HS-27A (cell line): ENCODE results near the gene SLC2A5.
"Not testable (repeated sequence)": the region's sequence is repeated elsewhere in the genome, so short reads cannot be mapped to it uniquely, and the experiment has no call there.

Source experiments
- DNase-seq: peaks from one replicate; pipeline ENCODE4 v3.0.0-alpha.2; 2012; ENCODE audit warnings: low read depth, missing footprints

SLC2A5 gene, protein sequence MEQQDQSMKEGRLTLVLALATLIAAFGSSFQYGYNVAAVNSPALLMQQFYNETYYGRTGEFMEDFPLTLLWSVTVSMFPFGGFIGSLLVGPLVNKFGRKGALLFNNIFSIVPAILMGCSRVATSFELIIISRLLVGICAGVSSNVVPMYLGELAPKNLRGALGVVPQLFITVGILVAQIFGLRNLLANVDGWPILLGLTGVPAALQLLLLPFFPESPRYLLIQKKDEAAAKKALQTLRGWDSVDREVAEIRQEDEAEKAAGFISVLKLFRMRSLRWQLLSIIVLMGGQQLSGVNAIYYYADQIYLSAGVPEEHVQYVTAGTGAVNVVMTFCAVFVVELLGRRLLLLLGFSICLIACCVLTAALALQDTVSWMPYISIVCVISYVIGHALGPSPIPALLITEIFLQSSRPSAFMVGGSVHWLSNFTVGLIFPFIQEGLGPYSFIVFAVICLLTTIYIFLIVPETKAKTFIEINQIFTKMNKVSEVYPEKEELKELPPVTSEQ

DNA sequence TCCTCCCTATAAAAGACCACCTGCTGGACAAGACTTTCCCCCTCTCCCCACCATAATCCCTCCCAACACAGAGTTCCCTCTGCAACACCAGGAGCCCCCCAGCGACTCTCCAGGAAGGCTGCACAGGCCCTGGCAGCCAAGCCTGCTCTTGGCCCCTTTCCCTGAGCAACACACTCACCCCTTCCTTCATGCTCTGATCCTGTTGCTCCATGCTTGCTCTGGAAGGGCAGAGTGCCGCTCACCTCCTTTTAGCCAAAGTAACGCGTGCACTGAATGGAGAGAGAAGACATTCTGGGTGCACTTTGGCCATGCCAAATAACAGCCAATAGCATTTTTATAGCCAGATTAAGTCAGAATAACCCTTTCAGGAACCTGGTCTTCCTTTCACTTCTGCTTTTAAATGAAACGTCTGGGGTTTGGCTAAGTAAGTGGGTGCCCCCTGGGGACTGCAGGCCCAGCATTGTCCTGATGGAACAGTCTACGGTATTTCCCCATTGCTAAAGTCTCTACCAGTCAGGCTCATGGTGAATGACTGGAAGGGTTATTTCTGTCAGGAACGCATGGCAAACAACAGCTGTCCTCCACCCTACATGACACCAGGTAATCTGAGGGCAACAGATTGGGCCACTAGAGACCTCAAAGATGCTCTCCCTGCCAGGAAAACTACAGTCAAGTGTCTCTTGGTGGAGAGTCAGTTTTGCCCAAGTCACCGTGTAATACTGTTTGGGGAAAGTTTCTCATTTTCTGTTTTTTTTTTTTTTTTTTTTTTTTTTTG lies at the start of gene SLC2A5:
TSS of gene SLC2A5 (minus strand) at position 310 of the 775 bp plus-strand sequence. CDS start at position 211, 99 bp downstream.
- DNase-seq, result no peak

DNA sequence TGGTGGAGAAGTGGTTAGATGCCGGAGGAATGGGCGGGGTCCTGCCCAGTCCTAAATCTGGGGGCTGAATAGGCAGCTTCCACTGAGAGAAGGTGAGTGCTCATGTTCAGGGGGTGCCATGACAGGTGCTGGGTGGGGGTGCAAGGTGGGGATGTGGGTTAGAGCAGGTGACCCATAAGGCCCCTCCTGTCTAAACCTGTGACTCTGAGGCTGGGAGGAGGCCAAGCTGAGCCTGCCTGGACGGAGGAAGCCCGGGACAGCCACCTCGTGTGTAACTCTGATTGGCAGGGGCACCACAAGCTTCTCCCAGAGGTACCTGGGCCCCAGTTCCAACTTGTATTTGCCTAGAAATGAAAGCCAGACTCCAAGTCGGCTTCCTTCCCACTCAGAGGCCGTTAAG lies 48.8 kb upstream of the SLC2A5 start:
- DNase-seq, result no peak

DNA sequence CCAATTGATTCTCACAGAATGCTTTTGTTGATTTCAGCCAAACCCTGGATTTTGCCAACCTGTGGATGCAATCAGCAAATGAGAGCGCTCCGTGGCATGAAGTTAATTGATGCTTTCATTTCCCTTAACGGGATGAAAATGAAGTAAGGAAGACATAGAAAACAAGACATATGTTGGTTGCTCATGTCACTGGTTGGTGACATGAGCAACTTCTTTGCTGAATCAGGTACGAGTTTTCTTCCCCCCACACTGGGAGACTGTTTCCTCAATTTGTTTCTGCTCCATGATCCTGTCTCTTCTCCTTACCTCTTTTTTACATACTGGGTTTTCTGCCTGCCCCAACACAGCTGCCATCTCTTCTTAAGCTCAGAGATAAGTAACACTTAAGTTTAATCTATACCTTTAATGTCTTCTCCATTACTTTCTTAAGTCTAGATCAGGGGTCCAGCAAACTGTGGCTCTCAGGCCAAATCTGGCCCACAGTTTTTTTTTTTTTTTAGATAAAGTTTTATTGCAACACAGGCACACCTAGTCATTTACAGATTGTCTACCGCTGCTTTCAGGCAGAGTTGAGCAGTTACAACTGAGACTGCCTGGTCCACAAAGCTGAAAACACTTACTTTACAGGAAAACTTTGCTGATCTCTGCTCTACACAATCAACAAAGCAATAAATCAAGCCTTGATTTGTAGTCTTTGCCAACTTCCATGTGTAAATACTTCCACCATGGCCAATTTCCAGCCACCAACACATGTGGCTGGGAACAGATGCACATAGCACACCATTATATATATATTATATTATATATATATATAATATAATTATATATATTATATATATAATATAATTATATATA lies 46.1 kb upstream of the SLC2A5 start:
- no peak for DNase-seq

DNA sequence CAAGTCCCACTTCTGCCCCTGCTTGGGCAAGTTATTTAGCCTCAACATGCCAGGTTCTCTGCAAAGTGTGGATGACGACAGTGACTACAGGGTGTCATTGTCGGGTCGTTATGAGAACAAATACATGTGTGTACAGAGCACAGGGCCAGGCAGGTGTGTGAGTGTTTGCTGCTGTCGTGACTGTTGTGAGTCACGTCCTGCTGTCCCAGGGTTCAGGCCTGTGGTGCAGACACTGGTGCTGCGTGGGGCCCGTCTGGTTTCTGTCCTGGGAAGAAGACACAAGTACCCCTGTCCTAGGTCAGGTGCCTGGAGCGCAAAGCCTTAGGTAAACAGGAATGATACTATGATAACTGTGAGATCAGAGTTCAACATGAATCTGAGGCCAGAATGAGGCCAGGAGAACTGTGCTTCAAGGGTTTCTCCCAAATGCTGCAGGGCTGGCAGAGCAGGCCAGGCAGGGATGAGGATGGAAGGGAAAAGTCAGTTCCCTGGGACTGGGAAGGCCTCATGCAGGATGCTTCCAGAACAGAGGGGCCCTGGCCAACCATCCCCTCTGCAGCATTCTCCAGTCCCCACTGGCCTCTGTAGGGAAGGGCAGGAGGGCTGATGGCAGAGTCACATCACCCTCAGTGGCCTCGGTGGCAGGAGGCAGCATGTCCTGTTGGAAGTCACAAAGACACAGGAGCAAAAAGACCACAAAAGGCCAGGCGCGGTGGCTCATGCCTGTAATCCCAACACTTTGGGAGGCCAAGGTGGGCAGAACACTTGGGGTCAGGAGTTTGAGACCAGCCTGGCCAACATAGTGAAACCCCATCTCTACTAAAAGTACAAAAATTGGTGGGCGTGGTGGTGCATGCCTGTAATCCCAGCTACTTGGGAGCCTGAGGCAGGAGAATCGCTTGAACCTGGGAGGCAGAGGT lies 43.8 kb upstream of the SLC2A5 start:
- DNase-seq, result no peak

DNA sequence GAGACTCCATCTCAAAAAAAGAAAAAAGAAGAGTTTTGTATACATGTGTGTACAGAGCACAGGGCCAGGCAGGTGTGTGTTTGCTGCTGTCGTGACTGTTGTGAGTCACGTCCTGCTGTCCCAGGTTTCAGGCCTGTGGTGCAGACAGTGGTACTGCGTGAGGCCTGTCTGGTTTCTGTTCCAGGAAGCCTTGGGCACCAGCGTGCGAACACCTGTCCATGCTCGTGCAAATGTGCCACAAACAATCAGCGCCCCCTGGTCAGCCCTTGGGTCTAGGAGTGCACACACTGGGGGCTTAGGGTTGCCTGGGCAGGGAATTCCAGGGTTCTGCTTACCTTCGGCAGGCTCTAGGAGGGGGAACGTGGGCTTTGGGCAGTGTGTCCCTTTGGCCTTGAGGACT lies 42.5 kb upstream of the SLC2A5 start:
- no peak for DNase-seq

DNA sequence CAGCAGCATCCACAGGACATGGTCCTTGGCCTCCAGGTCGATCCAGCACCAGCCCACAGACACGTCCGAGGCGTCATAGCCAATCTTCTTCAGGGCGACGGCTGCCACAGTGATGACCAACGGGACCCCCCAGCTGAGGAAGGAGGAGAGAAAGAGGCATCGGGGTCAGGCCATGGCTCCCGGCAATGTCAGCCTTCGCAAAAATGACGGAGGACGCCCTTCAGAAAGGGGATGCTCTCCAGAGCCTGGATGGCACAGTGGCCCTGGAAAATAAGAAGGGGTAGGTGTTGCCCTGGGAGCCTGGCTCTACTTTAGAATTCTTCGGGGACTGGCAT lies 41.9 kb upstream of the SLC2A5 start:
- no peak for DNase-seq

DNA sequence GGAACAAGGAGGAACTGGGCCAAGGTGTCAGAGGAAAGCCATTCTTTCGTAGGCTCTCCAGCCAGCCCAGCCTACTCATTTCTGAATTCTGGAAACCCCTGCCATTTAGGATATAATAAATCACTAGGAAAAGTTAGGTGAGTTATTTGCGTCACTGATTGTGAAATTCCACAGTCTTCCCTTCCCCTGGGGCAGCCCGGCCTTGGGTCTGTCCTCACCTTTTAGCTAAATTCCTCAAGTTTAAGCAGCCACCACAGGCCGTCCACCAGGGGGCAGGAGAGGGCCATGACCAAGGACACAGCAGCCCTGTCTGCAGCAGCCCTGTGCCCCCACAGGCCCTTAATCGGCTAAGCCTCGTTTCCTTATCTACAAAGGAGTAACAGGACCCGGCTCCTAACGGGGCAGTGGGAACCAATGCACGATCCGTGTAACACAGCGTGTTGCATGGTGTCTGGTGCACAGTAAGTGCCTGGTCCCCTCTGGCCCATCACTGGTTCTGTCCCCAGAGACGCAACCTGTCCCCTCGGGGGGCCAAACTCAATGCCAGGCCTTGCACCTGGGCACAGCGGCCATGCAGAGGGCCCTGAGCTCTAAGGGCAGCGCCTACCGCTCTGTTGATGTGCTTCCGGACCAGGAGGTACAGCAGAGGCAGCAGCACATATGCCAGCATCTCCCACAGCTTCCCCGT lies 41.4 kb upstream of the SLC2A5 start:
- no peak for DNase-seq

DNA sequence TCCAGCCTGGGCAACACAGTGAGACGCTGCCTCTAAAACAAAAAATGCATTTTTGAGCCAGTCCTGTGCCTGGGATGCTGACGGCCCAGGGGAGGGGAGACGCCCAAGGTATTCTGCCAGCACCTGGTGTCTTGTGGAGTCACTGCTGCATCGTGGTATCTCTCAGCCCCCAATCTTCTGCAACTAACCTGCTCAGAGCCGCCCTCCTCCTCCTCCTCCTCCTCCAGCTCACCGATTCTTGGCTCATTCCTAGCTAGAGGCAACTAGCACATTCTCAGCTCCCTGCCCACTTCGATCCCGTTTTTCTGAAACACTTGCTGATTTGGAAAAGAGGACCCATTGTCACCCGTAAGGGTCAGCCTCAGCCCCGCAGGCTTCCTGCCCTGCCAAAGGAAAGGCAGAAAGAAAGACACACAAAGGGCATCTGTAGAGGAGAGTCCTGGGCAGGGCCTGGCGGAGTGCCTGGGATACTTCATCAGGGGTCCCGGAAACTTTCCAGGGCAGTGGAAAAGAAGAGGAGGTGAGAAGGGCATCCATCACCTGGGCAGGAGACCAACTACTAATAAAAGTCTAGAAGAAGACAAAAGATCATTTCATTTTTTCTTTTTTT lies 38.7 kb upstream of the SLC2A5 start:
- no peak for DNase-seq

DNA sequence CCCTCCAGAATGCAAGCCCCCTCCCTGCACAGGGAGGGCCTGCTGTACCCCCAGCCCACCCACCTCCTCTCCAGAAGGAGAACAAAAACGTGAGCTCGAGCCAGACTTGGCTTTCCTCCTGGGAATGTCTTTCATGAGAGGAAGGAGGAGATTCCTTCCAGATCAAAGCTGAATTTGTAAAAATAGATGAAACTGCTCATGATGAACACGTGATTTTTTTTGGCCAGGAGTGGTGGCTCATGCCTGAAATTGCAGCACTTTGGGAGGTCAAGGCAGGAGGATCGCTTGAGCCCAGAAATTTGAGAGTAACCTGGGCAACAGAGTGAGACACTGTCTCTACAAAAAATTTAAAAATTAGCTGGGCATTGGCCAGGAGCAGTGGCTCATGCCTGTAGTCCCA lies 37.7 kb upstream of the SLC2A5 start:
- no peak for DNase-seq

DNA sequence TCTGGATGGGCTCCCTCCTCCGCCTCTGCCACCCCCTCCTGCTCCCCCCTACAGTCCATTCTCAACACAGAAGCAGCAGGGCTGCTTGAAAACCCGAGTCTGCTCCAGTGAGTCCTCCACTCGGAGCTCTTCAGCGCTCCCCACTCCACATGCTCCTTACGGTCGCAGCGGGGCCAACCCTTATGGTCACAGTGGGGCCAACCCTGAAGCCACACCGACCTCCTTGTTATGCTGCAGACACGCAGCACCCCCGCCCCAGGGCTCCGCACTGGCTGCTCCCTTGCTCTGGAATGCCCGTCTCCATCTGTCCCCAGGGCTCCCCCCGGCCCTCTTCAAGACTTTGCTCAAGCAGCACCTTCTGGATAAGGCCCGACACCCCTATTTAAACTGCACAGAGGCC lies 36.9 kb upstream of the SLC2A5 start:
- DNase-seq, result no peak

DNA sequence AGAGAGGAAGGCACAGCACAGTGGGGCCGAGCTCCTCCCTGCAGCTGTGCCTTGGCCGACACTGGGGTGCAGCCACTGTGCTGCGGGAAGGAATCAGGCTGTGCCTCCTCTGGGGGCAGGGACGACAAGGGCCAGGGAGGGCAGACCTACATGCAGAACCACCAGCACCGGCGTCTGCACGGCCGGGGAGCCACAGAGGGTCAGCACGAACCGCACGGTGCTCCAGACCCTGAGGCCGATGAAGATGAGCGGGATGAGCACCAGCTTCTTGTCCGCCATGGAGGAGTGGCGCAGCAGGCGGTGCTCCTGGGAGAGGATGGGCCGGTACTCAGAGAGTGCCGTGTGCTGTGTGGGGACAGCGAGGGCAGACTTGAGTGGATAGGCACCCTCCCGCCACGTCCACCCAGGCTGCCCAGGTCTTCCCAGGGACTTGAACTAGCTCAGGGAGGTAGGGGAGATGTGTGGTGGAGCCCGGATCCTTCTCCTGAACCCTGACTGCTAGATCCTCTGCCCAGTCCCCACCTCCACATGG lies 36.0 kb upstream of the SLC2A5 start:
- DNase-seq, result no peak

DNA sequence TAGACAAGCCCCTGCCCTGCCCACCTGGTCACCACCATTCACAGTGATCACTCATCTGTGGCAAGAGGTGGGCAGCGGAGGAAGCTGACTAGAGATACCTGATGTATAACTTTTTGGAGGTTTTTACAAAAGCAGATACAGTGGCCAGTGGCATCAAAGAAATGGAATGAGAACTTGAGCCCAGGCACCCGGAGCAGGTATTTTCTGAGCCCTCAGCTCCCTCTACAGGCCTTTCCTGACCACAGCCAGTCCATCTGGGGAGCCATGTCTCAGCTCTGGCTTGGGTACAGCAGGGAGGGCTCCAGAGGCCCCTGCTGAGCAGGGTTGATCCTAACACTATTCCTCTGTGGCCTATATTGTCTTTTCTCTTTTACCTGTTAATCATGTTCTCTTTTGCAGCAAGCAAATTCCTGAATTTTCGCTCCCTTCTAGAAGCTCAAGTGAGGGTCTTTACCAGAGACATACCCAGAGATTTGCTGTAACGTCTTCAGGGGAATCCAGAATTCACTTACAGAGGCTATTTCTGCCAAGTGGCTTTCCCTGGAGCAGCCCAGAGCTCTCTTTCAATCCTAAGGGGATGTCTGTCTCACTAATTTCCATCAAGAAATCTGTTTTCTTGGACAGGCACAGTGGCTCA lies 32.2 kb upstream of the SLC2A5 start:
- no peak for DNase-seq

DNA sequence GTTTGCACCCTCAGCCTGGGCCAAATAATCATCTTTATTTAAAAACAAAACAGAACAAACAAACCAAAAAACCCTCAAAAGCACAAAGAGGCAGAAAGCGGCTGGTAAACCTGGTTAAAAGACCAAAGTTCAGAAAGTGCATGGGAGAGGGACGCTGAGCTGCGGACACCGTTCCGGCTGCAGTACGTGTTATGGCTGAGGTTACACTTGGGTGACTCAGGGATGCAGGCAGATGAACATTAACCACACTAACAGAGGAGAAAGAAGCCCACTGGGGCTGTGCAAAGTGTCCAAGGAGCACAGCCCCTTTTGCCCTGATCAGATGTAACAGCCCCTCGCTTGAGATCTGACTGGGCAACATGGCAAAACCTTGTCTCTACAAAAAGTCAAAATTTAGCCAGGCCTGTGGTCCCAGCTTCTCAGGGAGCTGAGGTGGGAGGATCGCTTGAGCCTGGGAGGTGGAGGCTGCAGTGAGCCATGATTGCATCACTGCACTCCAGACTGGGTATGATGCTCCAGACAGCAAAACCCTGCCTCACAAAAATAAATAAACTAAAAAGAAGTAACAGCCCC lies 31.1 kb upstream of the SLC2A5 start:
- DNase-seq, result no peak

DNA sequence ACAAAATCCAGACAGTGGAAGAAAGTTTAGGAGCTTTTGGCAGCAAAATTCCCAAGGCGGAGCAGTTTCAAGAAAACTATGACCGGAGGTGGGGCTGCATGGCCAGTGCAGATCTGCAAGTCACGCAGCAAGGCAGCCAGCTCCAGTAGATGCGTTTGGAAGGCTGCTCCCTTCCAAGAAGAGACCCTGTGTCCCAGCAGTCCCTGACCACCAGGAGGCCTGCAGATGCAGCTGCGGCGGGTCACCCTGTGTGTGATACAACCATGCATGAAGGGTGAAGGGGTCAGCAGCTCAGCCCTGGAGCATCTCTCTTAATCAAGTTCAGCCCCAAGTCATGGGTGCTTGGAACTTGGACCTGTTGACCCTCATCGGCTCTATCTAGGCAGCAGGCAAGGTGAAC lies 30.1 kb upstream of the SLC2A5 start:
- DNase-seq, result no peak

DNA sequence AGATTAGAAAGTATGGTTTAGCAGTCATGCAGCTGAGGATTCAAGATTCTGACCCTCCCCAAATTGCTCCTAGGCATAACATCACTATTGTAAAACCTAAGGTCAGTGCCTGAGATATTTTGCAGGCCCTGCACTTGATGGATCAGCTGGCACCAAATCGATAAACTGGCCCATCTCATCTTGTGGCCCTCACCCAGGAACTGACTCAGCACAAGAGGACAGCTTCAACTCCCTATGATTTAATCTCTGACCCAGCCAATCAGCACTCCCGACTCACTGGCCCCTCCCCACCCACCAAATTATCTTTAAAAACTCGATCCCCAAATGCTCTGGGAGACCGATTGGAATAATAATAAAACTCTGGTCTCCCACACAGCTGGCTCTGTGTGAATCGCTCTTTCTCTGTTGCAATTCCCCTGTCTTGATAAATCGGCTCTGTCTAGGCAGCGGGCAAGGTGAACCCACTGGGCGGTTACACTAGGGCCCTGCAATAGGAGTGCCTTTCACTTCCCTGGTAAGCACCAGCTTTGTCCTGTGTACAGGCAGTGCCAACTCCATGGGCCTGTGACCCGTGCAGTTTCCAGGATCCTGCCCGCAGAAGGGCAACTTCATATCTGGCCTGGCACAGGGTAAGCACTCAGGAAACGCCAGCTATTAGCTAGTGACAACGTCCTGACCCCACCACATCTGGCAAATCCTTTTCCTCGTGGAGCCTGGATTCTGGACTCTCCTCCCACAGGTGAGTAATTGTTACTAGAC lies 28.7 kb upstream of the SLC2A5 start:
- no peak for DNase-seq

DNA sequence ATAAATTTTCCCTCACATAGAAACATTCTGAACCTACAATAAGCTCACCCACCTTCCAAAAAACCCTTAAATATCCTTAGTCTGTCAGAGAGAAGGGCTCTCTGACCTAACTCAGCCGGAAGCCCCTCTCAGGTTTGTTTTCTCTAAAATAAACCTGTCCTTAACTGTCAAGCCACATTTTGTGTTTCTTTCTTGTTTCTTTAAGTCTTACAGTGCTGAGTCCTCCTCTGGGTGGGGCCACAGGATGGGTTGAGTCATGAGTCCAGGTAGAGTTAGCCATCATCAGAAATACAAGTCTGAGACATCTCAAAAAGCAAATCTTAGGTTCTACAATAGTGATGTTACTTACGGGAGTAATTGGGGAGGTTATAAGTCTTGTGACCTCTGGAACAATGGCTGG lies 26.4 kb upstream of the SLC2A5 start:
- DNase-seq, result no peak

DNA sequence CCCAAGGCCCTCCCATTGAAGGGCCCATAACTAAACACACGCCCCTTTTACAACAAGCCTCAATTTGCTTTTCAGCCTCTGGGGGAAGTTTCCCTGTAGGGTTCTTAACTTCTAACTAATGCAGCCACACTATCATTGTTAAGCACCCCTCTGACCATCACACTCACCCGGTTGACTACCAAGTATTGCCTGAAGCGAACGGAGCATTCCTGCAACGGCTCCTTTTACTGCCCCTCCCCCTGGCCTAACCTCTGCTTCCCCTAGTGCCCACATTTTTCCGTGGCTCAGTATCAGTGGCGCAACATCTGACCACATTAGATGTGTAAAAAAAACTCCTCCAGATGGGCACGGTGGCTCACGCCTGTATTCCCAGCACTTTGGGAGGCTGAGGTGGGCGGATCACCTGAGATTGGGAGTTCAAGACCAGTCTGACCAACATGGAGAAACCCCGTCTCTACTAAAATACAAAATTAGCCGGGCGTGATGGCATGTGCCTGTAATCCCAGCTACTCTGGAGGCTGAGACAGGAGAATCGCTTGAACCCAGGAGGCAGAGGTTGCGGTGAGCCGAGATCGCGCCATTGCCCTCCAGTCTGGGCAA lies 24.7 kb upstream of the SLC2A5 start:
- not testable (repeated sequence) for DNase-seq

DNA sequence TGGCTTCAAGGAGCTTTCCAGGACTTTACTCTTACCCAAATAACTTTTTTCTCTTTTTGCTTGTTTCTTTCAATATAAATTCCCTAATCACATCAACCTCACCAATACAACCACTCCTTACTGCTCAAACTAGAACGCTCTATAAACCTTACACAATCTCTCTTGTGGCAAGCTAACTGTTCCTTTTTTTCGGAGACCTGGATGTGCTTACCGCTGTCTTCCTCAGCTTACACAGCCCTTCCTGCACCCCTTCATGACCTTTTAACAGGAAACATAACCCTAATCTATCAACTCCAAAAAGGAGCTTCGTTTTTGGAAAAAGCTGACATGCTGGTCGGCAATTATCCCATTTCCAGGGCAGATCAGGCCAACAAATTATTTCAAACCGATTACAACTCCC lies 24.1 kb upstream of the SLC2A5 start:
- no peak for DNase-seq
